Natural killer cell treated with Interleukin-12 subunit alpha and Interleukin-12 subunit beta and Interleukin-15 and Interleukin-18, amount 100 ng/mL, for 72 hours (primary cell): Measurements from ENCODE around the gene GNA12. TPM values are rescaled to one million over a fixed set of nuclear protein-coding genes. Genes with fewer than 3 reads are reported as not detected.
"Not testable (repeated sequence)": the region's sequence is repeated elsewhere in the genome, so short reads cannot be mapped to it uniquely, and the experiment has no call there.

ENCODE experiments used
- ATAC-seq, 2 donors: fragments of 150-1000 bp; cut with Tn5 transposase in 1 of 2; sonication (Bioruptor Pico), chemical (Tn5 transposase) in 1 of 2; 2 replicates each; pipeline ENCODE4 v1.10.0; 2021
- DNase-seq: peaks from one replicate; pipeline ENCODE4 v3.0.0; 2022; ENCODE audit warnings: low spot score
- H3K27ac Mint-ChIP-seq, 2 donors: 1 replicate in 1 of 2; 2 replicates in 1 of 2; pipeline ENCODE4 v1.8.0; 2022; ENCODE audit warnings: mixed read lengths in 2 of 2, mild to moderate bottlenecking in 1 of 2, moderate library complexity in 1 of 2
- H3K27me3 Mint-ChIP-seq, 2 donors: 1 replicate in 1 of 2; 2 replicates in 1 of 2; pipeline ENCODE4 v1.8.0; 2022; ENCODE audit warnings: mixed read lengths in 2 of 2
- H3K36me3 Mint-ChIP-seq: one replicate; pipeline ENCODE4 v1.8.0; 2022; ENCODE audit warnings: mixed read lengths
- H3K4me1 Mint-ChIP-seq, 2 donors: 1 replicate in 1 of 2; 2 replicates in 1 of 2; pipeline ENCODE4 v1.8.0; 2022; ENCODE audit warnings: low read depth in 2 of 2, mixed read lengths in 2 of 2, mild to moderate bottlenecking in 1 of 2
- H3K4me3 Mint-ChIP-seq: one replicate; pipeline ENCODE4 v1.8.0; 2022; ENCODE audit warnings: mixed read lengths
- H3K9me3 Mint-ChIP-seq: 2 replicates; pipeline ENCODE4 v1.8.0; 2022; ENCODE audit warnings: mixed read lengths
- total RNA-seq, 2 donors: library from RNA; stranded (reverse); gene quantifications; one replicate each; pipeline ENCODE4 v1.2.3, GENCODE V29; 2022

GNA12 gene
- total RNA-seq, 2 donors from 2014 or later = 15.5 to 27.1 TPM

- DNase-seq (no peak), ATAC-seq (no peak)
- Mint-ChIP-seq H3K36me3 (no peaks in the 10 kb centered on the region), H3K27ac (no peak overlapping the region), H3K4me3 (no peak overlapping the region), H3K27me3 (peaks cover 18 to 20% of the 10 kb centered on the region in 2 donors), H3K4me1 (peaks cover 20 to 25% of the 10 kb centered on the region in 2 donors), H3K9me3 (no peaks in the 10 kb centered on the region)
These were observed 16.6 kb upstream of the GNA12 start for GRCh38 chr7:2860627-2861133.

- DNase-seq = no peak
- Mint-ChIP-seq H3K36me3 (no peaks in the 10 kb centered on the region), H3K27ac (no peak overlapping the region), H3K27me3 (peaks cover 17 to 18% of the 10 kb centered on the region in 2 donors), H3K4me1 (peaks cover 18 to 24% of the 10 kb centered on the region in 2 donors), H3K4me3 (no peak overlapping the region), H3K9me3 (no peaks in the 10 kb centered on the region)
- no peak for ATAC-seq
These were observed 15.8 kb upstream of the GNA12 start for GRCh38 chr7:2859952-2860351.

- H3K27me3 Mint-ChIP-seq = peaks cover 13 to 15% of the 10 kb centered on the region in 2 donors
- no peaks in the 10 kb centered on the region for H3K36me3 Mint-ChIP-seq
- H3K4me3 Mint-ChIP-seq = no peak overlapping the region
- ATAC-seq = no peak
- H3K9me3 Mint-ChIP-seq = no peaks in the 10 kb centered on the region
- H3K4me1 Mint-ChIP-seq = peaks cover 9 to 15% of the 10 kb centered on the region in 2 donors
- H3K27ac Mint-ChIP-seq = no peak overlapping the region
- no peak for DNase-seq
These were observed 14.5 kb upstream of the GNA12 start for GRCh38 chr7:2858621-2859020.

GRCh38 chr7:2856388-2857169, 12.5 kb upstream of the GNA12 start:
- ATAC-seq (no peak), DNase-seq (no peak)
- Mint-ChIP-seq H3K4me3 (no peak overlapping the region), H3K27ac (peak overlapping the region in 1 of 2 donors; percentile 10), H3K9me3 (no peaks in the 10 kb centered on the region), H3K36me3 (no peaks in the 10 kb centered on the region), H3K4me1 (peaks cover 0 to 2% of the 10 kb centered on the region in 2 donors), H3K27me3 (peaks cover 13 to 15% of the 10 kb centered on the region in 2 donors)

- no peak for DNase-seq
- H3K9me3 Mint-ChIP-seq = no peaks in the 10 kb centered on the region
- H3K4me3 Mint-ChIP-seq = no peak overlapping the region
- ATAC-seq = no peak
- peaks cover 9 to 10% of the 10 kb centered on the region in 2 donors for H3K27me3 Mint-ChIP-seq
- H3K36me3 Mint-ChIP-seq = no peaks in the 10 kb centered on the region
- peaks cover 0 to 3% of the 10 kb centered on the region in 2 donors for H3K4me1 Mint-ChIP-seq
- no peak overlapping the region for H3K27ac Mint-ChIP-seq
These were observed 11.3 kb upstream of the GNA12 start for GRCh38 chr7:2855386-2855785.

- not testable (repeated sequence) for ATAC-seq, H3K27ac Mint-ChIP-seq, H3K4me1 Mint-ChIP-seq, H3K9me3 Mint-ChIP-seq, H3K4me3 Mint-ChIP-seq, H3K36me3 Mint-ChIP-seq, DNase-seq, H3K27me3 Mint-ChIP-seq
These were observed 9.4 kb upstream of the GNA12 start for GRCh38 chr7:2853552-2853951.

GRCh38 chr7:2853147-2853546, 9.0 kb upstream of the GNA12 start:
- no peak for ATAC-seq
- DNase-seq = no peak
- no peak overlapping the region for H3K27ac Mint-ChIP-seq
- peaks cover 4 to 5% of the 10 kb centered on the region in 2 donors for H3K27me3 Mint-ChIP-seq
- H3K9me3 Mint-ChIP-seq = no peaks in the 10 kb centered on the region
- no peaks in the 10 kb centered on the region for H3K36me3 Mint-ChIP-seq
- peaks cover 0 to 3% of the 10 kb centered on the region in 2 donors for H3K4me1 Mint-ChIP-seq
- H3K4me3 Mint-ChIP-seq = no peak overlapping the region

GRCh38 chr7:2851497-2851896, 7.4 kb upstream of the GNA12 start:
- Mint-ChIP-seq H3K9me3 (no peaks in the 10 kb centered on the region), H3K36me3 (no peaks in the 10 kb centered on the region), H3K4me3 (no peak overlapping the region), H3K27me3 (peaks cover 4% of the 10 kb centered on the region in 2 donors), H3K4me1 (peaks cover 0 to 3% of the 10 kb centered on the region in 2 donors), H3K27ac (peak overlapping the region in 1 of 2 donors; percentile 20)
- ATAC-seq = peak; percentile 83 to 84
- no peak for DNase-seq

GRCh38 chr7:2849941-2850766, 6.0 kb upstream of the GNA12 start:
- H3K27ac Mint-ChIP-seq = no peak overlapping the region
- DNase-seq (no peak), ATAC-seq (peak in 1 of 2 donors; percentile 49)
- H3K27me3 Mint-ChIP-seq = peaks cover 0 to 2% of the 10 kb centered on the region in 2 donors
- no peak overlapping the region for H3K4me3 Mint-ChIP-seq
- H3K36me3 Mint-ChIP-seq = no peaks in the 10 kb centered on the region
- H3K9me3 Mint-ChIP-seq = no peaks in the 10 kb centered on the region
- peaks cover 4 to 8% of the 10 kb centered on the region in 2 donors for H3K4me1 Mint-ChIP-seq

- no peaks in the 10 kb centered on the region for H3K9me3 Mint-ChIP-seq
- no peak for ATAC-seq
- peaks cover 16 to 21% of the 10 kb centered on the region in 2 donors for H3K4me1 Mint-ChIP-seq
- DNase-seq = no peak
- peaks cover 0 to 2% of the 10 kb centered on the region in 2 donors for H3K27me3 Mint-ChIP-seq
- no peaks in the 10 kb centered on the region for H3K36me3 Mint-ChIP-seq
- H3K27ac Mint-ChIP-seq = peak overlapping the region in 1 of 2 donors; percentile 63
- H3K4me3 Mint-ChIP-seq = peak overlapping the region; percentile 82
These were observed 1.0 kb upstream of the GNA12 start for GRCh38 chr7:2845034-2845592.

GRCh38 chr7:2843711-2844152, 376 bp downstream of the GNA12 start:
- DNase-seq (no peak), ATAC-seq (no peak)
- no peaks in the 10 kb centered on the region for H3K9me3 Mint-ChIP-seq
- no peak overlapping the region for H3K27ac Mint-ChIP-seq
- H3K36me3 Mint-ChIP-seq = no peaks in the 10 kb centered on the region
- peaks cover 0 to 2% of the 10 kb centered on the region in 2 donors for H3K27me3 Mint-ChIP-seq
- H3K4me3 Mint-ChIP-seq = peak overlapping the region; percentile 74
- peaks cover 19 to 21% of the 10 kb centered on the region in 2 donors for H3K4me1 Mint-ChIP-seq

GRCh38 chr7:2843191-2843685, 870 bp downstream of the GNA12 start:
- Mint-ChIP-seq H3K4me3 (peak overlapping the region; percentile 74), H3K9me3 (no peaks in the 10 kb centered on the region), H3K36me3 (no peaks in the 10 kb centered on the region), H3K27me3 (peaks cover 0 to 2% of the 10 kb centered on the region in 2 donors), H3K4me1 (peaks cover 20 to 21% of the 10 kb centered on the region in 2 donors), H3K27ac (no peak overlapping the region)
- no peak for DNase-seq
- no peak for ATAC-seq

GRCh38 chr7:2841907-2842306, 2.2 kb downstream of the GNA12 start:
- no peak overlapping the region for H3K4me3 Mint-ChIP-seq
- no peak for ATAC-seq

More at GRCh38 chr7:2841907-2842306, 2.2 kb downstream of the GNA12 start:
- Mint-ChIP-seq H3K27ac (no peak overlapping the region), H3K4me1 (peaks cover 27 to 28% of the 10 kb centered on the region in 2 donors), H3K9me3 (no peaks in the 10 kb centered on the region), H3K36me3 (no peaks in the 10 kb centered on the region), H3K27me3 (peaks cover 0 to 2% of the 10 kb centered on the region in 2 donors)
- DNase-seq = no peak
